Omental fat pad (tissue), 4 donors: ENCODE measurements around the gene PNKD. TPM values are rescaled to one million over a fixed set of nuclear protein-coding genes. Genes with fewer than 3 reads are reported as not detected.

Experiments used
- ATAC-seq: fragments of 150-250 bp; one replicate; pipeline ENCODE4 v1.9.1; 2016; ENCODE audit warnings: mild to moderate bottlenecking, moderate library complexity; ENCODE audit not compliant: low FRiP score
- DNase-seq: peaks from one replicate; pipeline ENCODE4 v3.0.0-alpha.2; 2019; ENCODE audit warnings: low spot score
- CTCF ChIP-seq, 3 donors: fragments of 450-650 bp; IDR thresholded peaks; one replicate each; pipeline ENCODE4 v1.5.1; 2016 to 2017; ENCODE audit warnings: antibody characterized with exemption in 3 of 3, mild to moderate bottlenecking in 3 of 3, moderate library complexity in 2 of 3
- total RNA-seq, 4 donors: library from RNA; depleted of rRNA; stranded (reverse); fragments of >200 nt; gene quantifications; one replicate each; pipeline ENCODE4 v1.1.0, GENCODE V29; 2016

PNKD gene
- total RNA-seq, 4 donors from 2014 or later = 25.5 to 38.0 (median 31.3) TPM

GRCh38 chr2:218345491-218346236 is 75.3 kb downstream of the PNKD start:
- DNase-seq = no peak
- ATAC-seq = no peak
- TF ChIP-seq CTCF (IDR thresholded peaks at IDR 0.05) = no peak

- ATAC-seq (no peak), DNase-seq (no peak)
- no peak for TF ChIP-seq CTCF (IDR thresholded peaks at IDR 0.05)
Observed at GRCh38 chr2:218347172-218347571, 76.9 kb downstream of the PNKD start.

- no peak for DNase-seq
- no peak for ATAC-seq
- TF ChIP-seq CTCF (IDR thresholded peaks at IDR 0.05) = no peak
Observed at GRCh38 chr2:218354045-218354444, 83.7 kb downstream of the PNKD start.

- ATAC-seq (no peak), DNase-seq (no peak)
- TF ChIP-seq CTCF (IDR thresholded peaks at IDR 0.05) = no peak
Observed at GRCh38 chr2:218354850-218355443, 84.6 kb downstream of the PNKD start.

GRCh38 chr2:218357236-218358177 is 87.2 kb downstream of the PNKD start:
- no peak for ATAC-seq
- TF ChIP-seq CTCF (IDR thresholded peaks at IDR 0.05) = no peak
- DNase-seq = no peak

GRCh38 chr2:218360453-218360852 is 90.1 kb downstream of the PNKD start:
- no peak for TF ChIP-seq CTCF (IDR thresholded peaks at IDR 0.05)
- DNase-seq (no peak), ATAC-seq (no peak)
